SK-N-MC (cell line): ENCODE results near the gene LGR6.

Experiments used
- EZH2 ChIP-seq: fragments of 200-600 bp; sonication (generic); IDR thresholded peaks from one replicate; pipeline ENCODE4 v1.6.1; 2017; ENCODE audit warnings: antibody characterized with exemption
- FOXP2 ChIP-seq: optimal IDR thresholded peaks from 2 replicates; pipeline ENCODE3; 2011; ENCODE audit warnings: mild to moderate bottlenecking, moderate library complexity; ENCODE audit not compliant: insufficient read depth; ENCODE audit errors: extremely low read length, control extremely low read depth
- POLR2AphosphoS5 ChIP-seq: IDR thresholded peaks from 2 replicates; pipeline ENCODE4 v1.6.1; 2012; ENCODE audit warnings: mild to moderate bottlenecking, low read depth, low read length, borderline replicate concordance

DNA sequence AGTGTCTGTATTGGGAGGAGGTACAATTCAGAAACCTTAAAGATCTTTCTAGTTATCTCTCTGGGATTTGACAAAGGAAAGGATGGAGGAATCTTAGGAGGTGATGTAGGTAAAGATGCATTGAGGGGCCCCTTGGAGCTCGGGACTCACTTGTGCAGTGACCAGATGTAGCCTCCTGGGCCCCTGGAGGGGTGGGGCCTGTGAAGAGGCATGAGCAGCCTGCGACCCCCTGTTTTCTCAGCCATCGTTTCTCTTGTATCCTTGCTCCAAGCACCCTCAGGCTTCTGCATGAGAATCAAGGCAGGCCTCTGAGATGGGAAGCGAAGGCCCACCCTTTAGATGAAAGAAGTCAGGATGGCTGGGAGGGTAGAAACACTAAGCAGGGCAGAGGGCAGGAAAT is 39.6 kb downstream of the LGR6 start:
- TF ChIP-seq POLR2AphosphoS5 (no peak), EZH2 (no peak), FOXP2 (no peak)
